CD4-positive, alpha-beta T cell treated with Interleukin-2 at 100 ng/mL for 4 hours (primary cell): Measurements from ENCODE around the gene CCDC14.
"Not testable (repeated sequence)": the region's sequence is repeated elsewhere in the genome, so short reads cannot be mapped to it uniquely, and the experiment has no call there.

ENCODE experiments used
- DNase-seq: peaks from one replicate; pipeline ENCODE4 v3.0.0-alpha.2; 2020; ENCODE audit warnings: low spot score

The CCDC14 gene

GRCh38 chr3:123966799-123967198, 5.8 kb upstream of the CCDC14 start:
- not testable (repeated sequence) for DNase-seq

- not testable (repeated sequence) for DNase-seq
Measured at GRCh38 chr3:123964793-123965192, 3.8 kb upstream of the CCDC14 start.

- DNase-seq: no peak
Measured at GRCh38 chr3:123961508-123961856, 453 bp upstream of the CCDC14 start.

DNA sequence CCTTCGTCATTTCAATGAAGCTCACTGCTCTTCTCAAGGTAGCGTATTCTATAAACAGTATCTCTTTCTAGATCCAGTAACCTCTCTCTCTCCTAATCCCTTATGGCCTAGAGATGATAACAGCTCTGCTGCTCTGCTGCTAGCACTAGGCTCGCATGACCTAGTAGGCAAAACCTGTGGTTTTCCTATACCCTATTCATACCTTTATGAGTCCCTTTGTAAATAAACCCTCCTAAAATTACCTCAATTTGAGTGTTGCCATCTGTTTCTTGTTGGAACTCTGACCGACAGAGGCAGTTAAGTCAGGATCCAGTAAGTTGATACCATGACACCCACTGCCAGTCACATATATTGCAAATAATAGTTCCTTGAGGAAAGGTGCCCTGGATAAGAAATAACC, 7.3 kb downstream of the CCDC14 start:
- DNase-seq: no peak

DNA sequence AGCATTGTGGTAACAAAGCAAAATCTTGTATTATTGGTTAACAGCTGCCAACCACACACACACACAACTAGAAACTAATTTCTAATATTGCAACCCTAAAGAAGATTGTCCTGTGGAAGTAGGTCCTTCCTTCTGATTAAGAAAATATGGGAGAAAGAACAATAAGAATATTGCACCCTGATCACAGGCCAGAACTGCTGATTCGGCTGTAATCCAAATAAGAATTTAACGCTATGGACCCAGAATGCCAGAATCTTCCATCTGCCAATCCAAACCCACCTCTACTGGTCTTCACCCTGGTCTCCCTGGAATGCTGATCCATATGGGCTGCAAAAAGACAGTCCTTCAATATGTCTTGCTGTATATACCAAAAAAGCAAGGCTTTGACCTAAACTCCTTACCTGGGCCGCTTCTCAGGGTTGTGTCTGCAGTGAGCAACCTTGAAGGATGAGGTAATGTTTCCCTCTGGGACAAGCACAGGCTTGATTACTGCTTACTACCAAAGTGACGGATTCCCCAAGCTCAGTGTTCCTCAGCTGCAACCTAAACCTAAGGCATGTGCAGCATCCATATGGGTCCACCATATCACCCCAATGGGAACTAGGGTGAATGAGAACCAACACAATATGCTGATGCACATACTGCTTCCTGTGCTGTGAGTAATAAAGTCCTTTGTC, 8.0 kb downstream of the CCDC14 start:
- DNase-seq: no peak

DNA sequence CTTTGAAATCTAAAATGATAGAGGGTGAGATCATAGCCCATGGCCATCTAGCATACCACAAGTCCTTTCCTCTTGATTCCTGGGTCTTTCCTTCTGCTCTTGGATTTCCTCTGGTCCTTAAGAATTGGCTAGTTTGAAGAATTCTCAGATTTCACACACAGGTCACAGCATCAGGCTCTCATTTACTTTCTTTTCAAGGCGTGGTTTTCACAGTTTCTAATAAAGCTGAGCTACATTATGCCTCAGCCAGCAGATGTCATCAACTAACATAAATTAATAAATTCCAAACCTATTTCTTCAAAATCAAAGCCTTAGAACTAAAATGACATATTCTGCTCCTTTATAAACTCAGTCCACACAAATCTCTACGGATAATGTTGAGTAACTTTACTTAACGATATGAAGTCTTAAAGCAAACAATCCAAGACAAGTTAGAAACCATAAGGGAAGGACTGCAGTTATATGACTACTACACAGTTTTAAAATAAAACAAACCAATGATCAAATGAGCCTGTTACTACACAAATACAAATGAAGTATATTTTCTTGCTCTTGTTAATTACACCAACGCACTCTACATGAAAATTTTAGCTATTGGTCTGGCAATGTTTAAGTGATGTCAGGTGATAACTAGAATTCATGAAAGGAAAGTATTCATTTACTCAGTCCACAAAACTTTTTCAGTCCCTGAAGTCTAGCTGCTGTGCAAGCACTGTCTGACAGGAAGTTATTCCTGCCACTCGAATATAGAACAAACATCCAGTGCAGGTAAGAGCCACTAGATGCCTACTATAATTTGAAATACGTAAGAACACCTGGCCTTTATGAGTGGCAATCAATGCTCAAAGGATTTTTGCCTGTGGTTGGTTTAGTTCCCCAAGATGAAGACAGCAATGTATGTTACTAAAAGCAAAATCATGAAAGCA, 9.2 kb downstream of the CCDC14 start:
- no peak for DNase-seq

DNA sequence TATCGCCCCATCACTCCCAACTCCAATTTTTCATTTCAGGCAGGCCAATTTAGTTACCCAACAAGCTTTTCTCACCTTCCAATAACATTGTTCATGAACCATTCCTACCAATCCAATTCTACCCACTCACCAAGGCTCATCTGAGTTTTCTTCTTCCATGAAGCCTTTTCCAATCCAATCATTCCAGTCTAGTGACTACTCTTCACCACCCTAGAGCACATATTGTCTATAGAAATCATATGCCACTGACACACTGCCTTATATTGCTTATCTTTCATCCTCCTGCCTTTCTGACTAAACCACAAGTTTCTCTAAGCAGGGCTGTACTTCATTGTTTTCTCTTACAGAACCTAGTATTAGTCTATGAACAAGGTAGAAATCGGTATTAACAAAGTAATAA, 11.4 kb downstream of the CCDC14 start:
- no peak for DNase-seq

- DNase-seq: no peak
Measured at GRCh38 chr3:123948449-123948848, 12.6 kb downstream of the CCDC14 start.

DNA sequence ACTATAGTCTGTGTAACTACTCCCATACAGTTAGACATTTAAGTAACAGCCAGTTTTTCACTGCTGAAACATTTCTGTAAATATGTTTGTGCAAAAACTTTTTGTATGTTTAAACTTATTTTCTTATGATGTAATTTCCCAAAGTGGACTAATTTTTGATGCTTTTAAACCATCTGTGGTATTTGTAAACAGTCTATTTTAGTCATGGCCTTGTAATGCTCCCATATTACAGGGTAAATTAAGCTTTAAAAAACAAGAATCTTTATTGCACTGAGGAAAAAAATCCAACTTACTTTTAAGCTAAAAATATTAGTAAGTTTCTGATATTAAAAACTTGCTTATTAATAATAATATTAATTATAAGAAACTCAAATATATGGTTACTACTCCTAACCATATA, 13.5 kb downstream of the CCDC14 start:
- DNase-seq: no peak

GRCh38 chr3:123941542-123941941, 19.5 kb downstream of the CCDC14 start:
- DNase-seq: no peak

DNA sequence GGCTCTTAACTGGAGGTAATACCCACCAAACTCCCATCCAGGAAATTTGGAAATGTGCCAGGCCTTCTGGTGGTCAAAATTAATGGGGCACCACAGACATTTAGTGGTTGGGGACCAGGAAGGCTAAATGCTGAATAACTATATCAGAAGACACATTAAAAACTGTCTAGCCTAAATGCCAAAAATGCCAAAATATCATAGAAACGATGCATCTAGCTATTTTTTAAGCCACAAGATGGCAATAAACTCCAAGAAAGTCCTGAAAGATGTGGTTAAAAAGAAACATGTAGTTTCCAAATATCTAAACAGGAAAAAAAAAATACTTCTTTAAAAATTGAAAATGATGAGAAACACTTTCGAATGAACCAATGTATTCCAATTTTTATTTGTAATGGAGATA, 19.9 kb downstream of the CCDC14 start:
- no peak for DNase-seq

GRCh38 chr3:123939706-123940105, 21.3 kb downstream of the CCDC14 start:
- no peak for DNase-seq

GRCh38 chr3:123936400-123936799, 24.6 kb downstream of the CCDC14 start:
- no peak for DNase-seq

- no peak for DNase-seq
Measured at GRCh38 chr3:123935830-123936229, 25.2 kb downstream of the CCDC14 start.

GRCh38 chr3:123934250-123934649, 26.8 kb downstream of the CCDC14 start:
- no peak for DNase-seq

GRCh38 chr3:123930445-123930844, 30.6 kb downstream of the CCDC14 start:
- no peak for DNase-seq

- DNase-seq: no peak
Measured at GRCh38 chr3:123929325-123929724, 31.7 kb downstream of the CCDC14 start.

DNA sequence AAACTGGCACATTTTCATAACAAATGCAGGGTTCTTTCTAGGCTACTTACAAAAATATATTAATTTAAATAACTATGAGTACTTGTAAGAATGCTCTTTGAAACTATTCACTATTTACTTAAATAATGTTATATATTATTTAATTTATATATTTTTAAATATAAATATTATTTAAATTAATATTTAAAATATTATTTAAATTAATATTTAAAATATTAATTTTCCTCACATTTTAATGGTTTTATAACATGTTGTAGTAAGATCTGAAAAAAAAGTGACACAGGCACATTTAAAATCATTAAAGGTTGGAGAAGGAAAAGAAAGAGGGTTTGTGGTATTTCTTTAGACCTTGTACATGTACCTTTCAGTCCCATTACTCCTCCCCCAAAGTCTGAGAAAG, 34.6 kb downstream of the CCDC14 start:
- no peak for DNase-seq

GRCh38 chr3:123920868-123921267, 40.2 kb downstream of the CCDC14 start:
- no peak for DNase-seq

- DNase-seq: no peak
Measured at GRCh38 chr3:123920383-123920782, 40.6 kb downstream of the CCDC14 start.

DNA sequence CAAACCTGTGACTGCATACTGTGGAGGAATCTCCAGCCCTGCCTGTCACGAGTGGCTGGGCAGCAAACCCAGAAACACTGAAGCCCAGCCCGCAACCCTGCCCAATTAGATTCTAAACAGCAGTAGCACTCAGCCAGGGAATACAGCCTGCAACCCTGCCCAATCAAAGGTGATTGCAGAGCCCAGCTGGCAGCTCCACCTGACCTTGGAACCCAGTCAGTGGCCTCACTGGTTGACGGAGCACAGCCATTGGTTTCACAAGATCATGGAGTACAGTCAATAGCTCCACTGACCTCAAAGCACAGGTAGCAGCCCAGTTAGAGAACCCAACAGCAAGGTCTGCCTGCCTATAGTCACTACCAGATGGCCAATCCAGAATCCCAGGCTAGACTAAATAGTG, 41.7 kb downstream of the CCDC14 start:
- no peak for DNase-seq

GRCh38 chr3:123914829-123915228, 46.2 kb downstream of the CCDC14 start:
- DNase-seq: no peak

DNA sequence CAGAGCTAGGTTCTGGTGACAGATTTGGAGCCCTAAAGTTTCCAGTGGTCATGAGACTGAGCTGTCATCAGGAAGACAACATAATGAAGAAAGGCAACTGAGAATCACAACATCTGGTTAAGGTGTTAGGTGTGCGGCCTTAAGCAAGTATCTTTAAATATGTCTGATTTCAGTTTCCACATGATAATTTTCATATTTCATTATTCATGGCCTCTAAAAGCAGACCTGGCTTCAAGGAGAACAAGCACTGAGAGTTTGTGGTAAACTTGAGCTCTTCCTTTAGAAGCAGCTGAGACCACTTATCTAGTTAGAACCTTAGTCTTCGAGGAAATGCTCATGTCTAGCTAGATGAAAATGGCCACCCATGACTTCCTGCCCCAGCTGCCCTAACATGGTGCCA, 51.2 kb downstream of the CCDC14 start:
- no peak for DNase-seq

DNA sequence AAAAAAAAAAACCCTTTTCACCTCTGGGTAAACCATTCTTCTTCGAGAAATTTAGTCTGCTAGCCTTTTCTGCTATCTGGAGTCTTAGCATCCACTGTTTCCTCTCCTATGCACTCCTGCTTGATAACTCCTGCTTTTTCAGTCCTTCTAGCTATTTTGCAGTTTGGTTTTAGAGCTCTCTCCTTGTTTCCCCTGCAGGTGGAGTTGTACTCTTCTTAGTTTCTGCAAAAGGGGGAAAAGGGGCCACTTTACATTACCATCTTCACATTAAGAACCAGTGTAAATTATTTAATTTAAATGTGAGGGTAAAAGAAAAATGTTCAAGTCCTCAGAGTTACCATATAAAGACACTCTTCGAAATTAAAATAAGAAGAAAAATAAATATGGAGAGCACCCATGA, 53.3 kb downstream of the CCDC14 start:
- DNase-seq: no peak
